CD4-positive, alpha-beta T cell treated with Interleukin-15 for 4 hours (primary cell): ENCODE results near the gene NKX2-3.

Experiments used
- DNase-seq: peaks from one replicate; pipeline ENCODE4 v3.0.0-alpha.2; 2020; ENCODE audit warnings: low spot score

Gene NKX2-3

GRCh38 chr10:99583687-99584086 is 50.9 kb downstream of the NKX2-3 start:
- no peak for DNase-seq
